Measurements from ENCODE around the gene PRDM7.
"Not testable (repeated sequence)": the region's sequence is repeated elsewhere in the genome, so short reads cannot be mapped to it uniquely, and the experiment has no call there.

PRDM7 gene

DNA sequence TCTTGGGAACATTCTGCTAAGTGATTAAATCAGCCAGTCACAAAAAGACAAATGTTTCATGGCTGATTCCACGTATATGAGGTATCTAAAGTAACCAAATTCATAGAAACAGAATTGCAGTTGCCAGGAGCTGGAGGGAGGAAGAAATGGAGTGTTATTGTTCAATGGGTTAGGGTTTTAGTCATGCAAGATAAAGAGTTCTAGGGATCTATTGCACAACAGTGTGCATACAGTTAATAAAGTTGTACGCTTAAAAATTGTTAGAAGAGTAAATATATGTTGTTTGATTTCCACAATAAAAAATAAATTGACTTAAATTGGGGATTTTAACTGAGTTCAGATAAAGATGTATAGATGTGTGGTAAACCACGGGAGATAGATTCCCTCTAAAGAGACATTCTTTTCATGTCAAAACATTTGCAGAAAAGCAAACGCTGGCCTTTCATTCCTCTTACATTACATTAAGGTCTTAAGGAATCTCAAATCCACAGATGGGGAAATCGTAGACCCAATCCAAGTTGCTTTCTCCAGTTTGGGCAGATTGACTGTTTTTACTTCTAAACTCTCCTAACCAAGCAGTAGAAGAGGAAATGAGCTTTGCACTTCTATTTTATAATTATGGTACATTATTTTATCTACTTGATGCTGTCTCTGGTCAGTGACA is 4.6 kb downstream of the PRDM7 start:
- DNase-seq (ENCODE audit: low spot score) = no peak

DNA sequence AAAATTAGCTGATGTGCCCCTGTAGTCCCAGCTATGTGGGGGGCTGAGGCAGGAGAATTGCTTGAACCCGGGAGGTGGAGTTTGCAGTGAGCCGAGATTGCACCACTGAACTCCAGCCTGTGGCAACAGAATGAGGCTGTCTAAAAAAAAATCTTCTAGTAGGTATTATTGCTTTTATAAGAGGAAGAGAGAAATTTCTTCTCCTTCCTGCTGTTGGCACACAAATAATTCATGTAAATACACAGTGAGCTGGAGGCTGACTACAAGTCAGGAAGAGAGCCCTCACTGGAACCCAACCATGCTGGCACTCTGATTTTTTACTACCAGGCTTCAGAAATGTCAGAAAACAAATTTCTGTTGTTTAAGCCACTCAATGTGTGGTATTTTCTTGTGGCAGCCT is 6.7 kb downstream of the PRDM7 start:
- no peak for DNase-seq (ENCODE audit: low spot score)

DNA sequence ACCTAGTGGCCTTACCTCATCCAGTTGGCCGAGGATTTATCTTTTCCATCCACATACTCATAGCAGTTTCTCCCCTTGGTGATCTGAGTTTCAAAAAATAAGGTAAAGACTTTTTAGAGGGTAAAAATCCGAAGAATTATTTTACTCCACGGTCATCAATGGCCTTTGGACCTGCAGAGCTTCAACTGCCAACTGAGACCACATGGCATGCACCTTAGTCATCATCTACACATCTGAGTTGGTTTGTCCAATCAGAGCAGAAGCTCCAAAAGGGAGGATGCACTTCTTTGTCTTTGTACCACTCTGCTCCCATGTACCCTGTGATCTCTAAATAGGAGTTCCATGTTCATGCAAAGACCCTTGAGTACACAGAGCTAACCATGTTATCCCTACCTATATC is 15.7 kb downstream of the PRDM7 start:
- DNase-seq (ENCODE audit: low spot score) = no peak

DNA sequence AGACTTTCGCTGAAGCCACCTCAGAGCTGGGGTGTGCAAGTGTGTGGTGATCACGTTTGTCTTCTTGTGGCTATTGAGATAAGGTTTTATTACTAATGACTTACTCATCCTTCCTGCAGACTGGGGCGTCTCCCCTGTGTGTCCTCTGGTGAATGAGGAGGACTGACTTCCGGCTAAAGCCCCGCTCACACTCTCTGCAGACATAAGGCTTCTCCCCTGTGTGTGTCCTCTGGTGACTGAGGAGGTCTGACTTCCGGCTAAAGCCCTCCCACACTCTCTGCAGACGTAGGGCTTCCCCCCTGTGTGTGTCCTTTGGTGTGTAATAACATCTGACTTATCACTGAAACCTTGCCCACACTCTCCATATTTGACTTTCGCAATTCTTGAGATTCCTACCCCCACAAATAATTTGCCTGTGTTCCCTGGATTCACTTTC is 19.4 kb downstream of the PRDM7 start:
- DNase-seq (ENCODE audit: low spot score) = no peak

DNA sequence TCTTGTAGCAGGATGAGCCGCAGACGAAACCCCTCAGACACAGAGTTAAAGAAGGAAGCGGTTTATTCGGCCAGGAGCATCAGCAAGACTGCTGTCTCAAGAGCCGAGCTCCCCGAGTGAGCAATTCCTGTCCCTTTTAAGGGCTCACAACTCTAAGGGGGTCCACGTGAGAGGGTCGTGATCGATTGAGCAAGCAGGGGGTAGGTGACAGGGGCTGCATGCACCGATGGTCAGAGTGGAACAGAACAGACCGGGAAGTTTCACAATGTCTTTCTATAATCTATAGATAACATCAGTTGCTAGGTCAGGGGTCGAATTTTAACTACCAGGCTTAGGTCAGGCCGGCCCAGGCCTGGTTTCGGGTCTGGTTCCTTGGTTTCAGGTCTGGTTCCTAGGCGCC is 20.6 kb downstream of the PRDM7 start:
- DNase-seq (ENCODE audit: low spot score) = not testable (repeated sequence)

DNA sequence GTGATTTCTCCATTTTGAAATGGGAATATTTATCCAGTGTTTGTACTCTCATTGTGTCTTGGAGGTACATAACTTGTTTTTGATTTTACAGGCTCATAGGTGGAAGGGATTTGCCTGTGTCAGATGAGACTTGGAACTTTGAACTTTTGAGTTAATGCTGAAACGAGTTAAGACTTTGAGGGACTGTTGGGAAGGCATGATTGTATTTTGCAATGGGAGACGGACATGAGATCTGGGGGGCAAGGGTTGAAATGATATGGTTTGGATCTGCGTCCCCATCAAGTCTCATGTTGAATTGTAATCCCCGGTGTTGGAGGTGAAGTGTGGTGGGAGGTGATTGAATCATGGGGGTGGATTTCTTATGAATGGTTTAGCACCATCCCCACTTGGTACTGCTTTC is 21.8 kb downstream of the PRDM7 start:
- no peak for DNase-seq (ENCODE audit: low spot score)

DNA sequence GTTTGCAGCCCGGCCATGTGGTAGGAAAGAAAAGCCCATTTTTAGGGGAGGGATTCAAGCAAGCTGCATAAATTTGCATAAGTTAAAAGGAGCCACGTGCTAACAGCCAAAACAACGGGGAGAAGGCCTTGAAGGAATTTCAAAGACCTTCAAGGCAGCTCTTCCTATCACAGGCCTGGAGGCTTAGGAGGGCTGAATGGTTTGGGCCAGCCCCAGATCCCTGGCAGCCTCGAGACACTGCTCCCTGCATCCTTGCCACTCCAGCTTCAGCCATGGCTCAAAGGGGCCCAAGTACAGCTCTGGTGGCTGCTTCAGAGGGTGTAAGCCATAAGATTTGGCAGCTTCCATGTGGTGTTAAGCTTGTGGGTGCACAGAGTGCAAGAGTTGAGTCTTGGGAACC is 22.6 kb downstream of the PRDM7 start:
- no peak for DNase-seq (ENCODE audit: low spot score)

DNA sequence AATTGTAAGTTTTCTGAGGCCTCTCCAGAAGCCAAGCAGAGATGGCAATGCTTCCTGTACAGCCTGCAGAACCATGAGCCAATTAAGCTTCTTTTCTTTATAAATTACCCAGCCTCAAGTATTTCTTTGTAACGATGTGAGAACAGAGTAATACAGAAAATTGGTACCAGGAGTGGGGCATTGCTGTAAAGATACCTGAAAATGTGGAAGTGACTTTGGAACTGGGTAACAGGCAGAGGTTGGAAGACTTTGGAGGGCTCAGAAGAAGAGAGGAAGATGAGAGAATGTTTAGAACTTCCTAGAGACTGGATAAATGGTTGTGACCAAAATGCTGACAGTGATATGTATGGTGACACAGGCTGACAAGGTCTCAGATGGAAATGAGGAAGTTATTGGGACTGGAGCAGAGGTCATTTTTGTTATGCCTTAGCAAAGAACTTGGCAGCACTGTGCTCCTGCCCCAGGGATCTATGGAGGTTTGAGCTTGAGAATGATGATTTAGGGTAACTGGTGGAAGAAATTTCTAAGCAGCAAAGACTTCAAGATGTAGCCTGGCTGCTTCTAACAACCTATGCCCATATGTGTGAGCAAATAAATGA is 23.1 kb downstream of the PRDM7 start:
- DNase-seq (ENCODE audit: low spot score) = no peak

DNA sequence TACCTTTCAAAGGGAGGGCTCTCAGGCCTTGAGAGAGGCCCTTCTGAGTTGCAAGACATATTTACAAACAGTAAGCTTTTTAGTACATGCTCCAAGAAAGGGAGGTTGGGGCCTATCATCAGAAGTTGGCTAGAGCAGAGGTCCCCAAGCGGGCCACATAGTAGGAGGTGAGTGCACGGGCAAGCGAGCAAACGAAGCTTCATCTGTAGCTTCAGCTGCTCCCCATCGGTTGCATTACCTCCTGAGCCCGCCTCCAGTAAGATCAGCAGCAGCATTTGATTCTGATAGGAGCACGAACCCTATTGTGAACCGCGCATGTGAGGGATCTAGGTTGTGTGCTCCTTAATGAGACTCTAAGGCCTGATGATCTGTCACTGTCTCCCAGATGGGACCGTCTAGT is 26.2 kb downstream of the PRDM7 start:
- DNase-seq (ENCODE audit: low spot score) = no peak

DNA sequence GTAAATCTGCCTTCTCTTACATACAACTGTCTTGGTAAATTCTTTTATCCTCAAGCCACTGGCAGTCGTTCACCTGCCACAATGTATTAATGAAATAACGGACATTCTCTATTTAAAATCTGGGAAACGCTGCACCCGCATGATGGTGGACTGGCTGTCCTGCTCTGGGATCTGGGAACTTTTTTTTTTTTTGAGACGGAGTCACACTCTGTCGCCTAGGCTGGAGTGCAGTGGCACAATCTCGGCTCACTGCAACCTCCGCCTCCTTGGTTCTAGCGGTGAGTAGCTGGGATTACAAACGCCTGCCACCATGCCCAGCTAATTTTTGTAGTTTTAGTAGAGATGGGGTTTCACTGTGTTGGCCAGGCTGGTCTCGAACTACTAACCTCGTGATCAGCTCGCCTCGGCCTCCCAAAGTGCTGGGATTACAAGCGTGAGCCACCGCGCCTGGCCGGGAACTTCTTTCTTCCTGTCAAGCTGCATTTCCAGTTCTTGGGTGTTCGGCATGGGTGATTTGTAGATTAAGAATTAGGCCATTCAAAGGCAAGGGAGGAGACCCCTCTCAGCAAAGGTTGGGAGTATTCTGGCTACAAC is 28.3 kb downstream of the PRDM7 start:
- no peak for DNase-seq (ENCODE audit: low spot score)

DNA sequence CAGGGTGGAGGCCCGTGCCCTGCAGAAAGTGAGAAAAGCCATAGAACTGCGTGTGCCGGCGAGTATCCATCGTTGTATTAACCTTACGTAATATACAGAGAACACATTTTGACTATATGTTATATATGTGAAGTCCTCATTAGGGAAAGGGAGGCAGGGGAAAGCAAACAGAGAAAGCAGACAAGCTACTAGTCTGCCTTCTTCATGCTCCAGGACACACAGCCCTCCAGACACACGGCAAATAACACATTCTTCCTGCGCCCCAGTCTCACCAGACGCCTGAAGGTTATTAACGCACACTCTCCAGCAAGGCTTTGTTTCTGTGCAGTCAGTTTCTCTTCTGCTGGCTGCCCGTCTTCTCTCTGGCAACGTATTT is 28.8 kb downstream of the PRDM7 start:
- DNase-seq (ENCODE audit: low spot score) = no peak

DNA sequence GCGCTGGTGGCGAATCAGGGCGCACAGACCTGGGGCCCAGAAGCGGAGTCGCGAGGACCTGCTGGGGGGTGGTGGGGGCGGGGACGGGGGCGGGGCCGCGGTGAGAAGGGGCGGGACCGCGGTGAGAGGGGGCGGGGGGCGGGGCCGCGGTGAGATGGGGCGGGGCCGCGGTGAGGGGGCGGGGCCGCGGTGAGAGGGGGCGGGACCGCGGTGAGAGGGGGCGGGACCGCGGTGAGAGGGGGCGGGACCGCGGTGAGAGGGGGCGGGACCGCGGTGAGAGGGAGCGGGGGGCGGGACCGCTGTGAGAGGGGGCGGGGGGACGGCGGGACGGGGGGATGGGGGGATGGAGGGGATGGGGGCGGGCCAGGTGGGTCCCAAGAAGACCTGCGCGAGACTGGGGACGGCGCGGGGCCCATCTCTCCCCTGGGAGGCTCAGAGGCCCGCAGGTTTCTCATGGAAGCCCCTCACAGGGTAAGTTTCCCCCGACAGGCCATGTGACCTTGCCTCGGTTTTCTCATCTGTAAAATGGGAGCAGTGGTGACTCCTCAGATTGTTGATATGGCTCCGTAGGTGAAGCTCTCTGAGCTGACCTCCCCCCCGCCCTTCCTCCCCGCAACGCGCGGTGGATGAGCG is 29.3 kb downstream of the PRDM7 start:
- DNase-seq (ENCODE audit: low spot score) = no peak

DNA sequence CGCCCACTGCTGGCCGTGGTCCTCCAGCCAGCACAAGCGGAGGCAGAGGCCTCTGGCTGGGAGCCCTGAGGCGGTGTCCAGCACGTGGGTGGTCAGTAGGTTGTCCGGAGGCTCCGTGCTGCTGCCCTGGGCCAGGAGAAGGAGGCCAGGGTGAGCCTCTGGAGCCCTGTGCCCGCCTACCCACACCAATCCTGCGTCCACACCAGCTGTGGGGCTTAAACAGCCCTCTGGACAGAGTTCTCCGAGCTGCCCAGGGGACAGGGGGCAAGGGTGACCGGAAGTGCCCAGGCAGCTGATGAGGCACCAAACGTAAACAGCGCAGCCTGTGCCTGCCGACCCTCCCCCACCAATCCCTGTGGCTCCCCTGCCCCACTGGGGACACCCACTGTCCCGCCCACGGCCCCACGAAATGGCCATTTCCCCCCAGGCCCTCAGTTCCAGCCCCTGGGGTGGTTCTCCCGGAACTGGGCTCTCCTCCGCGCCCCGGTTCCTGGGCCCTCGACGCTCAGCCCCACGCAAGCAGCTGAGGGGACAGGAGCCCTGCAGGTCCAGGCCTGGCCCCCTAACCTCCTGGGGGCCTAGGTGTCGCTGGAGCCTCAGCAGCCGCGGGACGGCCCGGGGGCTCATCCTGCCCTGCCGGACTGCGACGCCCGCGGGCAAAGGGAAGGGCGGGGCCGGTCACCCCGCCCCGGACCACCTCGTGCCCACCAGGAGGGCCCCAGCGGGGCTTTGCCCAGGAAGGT is 30.0 kb downstream of the PRDM7 start:
- DNase-seq (ENCODE audit: low spot score) = no peak

DNA sequence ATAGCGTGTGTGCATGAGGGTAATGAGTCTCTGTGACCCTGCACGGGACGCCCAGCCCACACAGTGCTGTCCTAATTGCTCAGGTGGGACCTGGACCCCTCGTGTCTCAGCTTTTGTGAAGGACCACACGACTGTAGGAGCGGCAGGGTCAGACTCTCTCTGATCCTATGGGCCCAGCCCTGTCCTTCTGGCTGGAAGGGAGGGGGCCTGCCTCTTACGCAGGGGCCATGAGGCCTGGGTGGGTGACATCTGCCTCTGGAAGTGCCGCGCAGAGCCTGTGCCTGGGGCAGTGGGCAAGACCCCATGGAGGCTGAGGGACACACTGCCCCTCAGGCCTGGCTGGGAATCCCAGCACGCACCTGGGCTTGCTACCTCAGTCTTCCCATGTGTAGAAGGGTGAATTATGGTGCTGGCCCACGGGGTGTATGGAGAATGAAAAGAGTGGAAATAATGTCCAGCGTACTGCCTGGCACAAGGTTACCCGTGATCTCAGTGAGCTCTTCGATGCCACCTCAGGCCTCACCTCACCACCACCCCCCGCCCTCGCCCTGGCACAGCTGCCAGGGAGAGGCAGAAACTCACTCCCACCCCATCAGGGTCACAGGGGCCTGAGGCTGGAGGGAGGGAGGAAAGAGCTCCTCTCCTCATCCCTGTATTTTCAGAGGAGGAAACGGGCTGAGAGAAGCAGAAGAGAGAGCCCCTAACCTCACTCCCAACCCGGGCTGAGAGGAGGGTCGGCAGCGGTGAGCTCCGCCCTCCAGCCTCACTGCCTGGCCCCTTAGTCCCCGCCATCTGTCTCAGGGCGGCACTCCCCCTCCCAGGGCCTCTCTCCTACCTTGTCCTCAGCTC is 30.8 kb downstream of the PRDM7 start:
- DNase-seq (ENCODE audit: low spot score) = no peak

DNA sequence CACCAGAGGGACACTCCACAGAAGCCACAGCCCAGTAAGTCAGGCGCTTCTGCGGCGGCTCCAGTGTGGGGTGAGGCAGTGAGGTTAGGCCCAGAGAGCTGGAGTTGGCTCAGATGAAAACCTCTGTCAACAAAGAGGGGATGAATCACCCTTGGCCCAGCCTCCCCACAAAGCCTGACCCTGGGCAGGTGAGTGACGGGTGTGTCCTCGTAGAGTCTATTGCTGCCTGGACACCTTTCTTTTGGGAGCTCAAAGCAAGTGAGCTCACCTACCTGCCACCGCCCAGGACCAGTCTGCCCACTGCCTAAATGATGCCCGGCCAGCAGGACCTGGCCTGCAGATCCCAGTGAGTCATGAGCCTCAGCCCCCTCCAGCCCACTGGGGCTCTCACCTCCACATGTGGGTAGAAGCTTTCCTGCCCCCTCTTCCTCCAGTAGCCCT is 33.0 kb downstream of the PRDM7 start:
- no peak for DNase-seq (ENCODE audit: low spot score)

DNA sequence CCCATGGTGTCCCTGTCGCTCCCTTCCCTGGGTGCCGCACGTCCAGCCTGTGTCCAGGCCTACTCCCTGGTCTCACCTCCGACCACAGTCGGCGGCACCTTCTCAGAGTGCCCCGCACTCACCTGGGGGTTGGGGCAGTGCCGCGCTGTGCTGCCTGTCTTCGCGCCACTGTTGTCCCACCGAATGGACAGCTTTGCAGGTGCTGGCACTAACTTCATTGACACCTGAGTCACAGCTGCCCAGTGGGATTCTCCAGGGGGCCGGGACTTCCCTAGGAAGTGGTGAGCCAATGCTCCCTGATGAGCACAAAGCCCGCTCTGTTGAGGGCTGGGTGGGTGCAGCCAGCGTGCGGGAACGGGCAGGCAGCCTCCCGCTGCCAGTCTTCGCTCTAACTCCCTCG is 33.6 kb downstream of the PRDM7 start:
- no peak for DNase-seq (ENCODE audit: low spot score)

DNA sequence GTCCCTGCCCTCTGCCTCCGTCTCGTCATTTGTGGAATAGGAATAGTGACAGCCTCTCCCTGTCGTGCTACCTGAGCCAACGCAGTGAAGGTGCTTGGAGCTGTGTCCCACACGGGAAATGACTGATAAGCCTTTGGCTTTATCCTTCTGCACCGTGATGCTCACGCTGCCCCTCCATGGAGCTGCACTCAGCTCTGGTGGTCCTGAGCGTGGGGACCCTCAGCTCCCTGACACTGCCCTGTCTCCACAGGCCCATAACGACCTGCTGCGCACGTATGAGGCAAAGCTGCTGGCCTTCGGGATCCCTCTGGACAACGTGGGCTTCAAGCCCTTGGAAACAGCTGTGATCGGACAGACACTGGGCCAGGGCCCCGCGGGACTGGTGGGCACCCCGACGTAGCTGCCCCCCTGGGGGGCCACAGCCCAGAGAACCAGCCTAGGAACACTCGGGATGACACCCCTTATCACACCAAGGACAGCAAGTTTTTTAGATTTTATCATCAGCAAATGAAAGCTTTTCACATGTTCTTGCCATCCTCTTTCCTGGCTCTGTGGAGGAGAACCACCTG is 34.1 kb downstream of the PRDM7 start:
- DNase-seq (ENCODE audit: low spot score) = no peak

DNA sequence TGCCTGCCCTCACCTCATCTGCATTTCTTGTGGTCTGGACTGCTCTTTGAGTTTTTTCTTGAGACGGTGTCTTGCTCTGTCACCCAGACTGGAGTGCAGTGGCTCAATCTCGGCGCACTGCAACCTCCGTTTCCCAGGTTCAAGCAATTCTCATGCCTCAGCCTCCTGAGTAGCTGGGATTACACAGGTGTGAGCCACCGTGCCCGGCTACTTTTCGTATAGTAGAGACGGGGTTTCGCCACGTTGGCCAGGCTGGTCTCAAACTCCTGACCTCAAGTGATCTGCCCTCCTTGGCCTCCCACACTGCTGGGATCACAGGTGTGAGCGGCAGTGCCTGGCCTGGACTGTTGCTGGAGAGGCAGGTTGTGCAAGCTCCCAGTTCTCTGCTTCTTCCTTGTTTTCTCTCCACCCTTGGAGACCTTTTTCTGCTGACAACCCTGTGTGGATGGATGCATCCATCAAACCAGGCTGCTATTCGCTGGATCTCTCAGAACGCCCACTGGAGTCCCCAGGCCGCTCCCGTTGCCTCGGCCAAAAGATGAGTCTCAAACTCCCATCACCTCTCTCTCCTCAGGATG is 35.1 kb downstream of the PRDM7 start:
- DNase-seq (ENCODE audit: low spot score) = no peak

DNA sequence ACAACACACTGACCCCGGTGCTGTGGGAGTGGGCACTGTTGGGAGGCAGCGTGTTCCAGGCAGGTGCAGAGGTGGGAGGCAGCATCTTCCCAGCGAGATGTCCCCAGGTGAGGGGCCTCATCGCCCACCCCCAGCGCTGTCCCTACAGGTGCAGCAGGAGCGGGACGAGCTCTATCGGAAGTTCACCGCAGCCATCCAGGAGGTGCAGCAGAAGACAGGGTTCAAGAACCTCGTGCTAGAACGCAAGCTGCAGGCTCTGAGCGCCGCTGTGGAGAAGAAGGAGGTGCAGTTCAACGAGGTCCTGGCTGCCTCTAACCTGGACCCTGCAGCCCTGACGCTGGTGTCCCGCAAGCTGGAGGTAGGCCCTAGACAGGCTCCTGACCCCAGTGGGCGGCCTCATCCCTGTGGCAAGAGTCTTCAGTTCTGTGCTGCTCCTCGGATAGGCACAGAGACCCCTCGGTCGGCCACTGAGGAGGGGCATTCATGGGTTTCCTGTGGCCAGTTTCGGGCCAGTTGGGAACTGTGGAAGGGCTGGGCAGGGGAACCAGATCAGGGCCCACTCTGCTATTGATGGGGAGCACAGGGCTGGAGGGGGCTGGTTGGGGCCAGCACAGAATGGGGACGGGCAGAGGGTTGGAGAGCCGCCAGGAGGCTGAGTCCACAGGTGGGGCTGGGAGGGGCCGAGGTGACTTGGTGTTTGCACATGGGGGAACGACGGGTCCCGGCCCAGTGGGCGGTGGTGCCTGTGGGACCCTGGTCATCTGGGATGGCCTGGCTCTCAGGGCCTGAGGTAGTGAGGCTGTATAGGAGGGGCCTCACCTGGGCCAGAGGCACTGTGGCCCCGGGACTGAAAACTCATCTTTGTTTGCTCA is 36.7 kb downstream of the PRDM7 start:
- DNase-seq (ENCODE audit: low spot score) = no peak

DNA sequence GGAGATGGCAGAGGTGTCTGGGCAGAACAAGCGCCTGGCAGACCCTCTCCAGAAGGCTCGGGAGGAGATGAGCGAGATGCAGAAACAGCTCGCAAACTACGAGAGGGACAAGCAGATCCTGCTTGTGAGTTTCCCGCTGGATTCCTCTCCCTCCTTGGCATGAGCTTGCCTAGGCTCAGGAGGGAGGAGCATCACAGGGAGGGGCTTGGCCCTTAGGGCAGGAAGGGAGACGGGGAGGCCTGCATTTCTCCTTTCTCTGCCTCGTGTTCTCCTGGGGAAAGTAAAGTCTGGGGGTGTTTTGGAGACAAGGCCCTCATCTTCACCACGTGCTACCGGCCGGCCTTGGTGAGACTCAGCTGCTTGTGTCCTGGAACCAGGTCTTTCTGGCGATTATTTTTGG is 39.9 kb downstream of the PRDM7 start:
- no peak for DNase-seq (ENCODE audit: low spot score)
